Esophagus muscularis mucosa (tissue), 4 donors: Measurements from ENCODE around the gene ATP7B. TPM values are rescaled to one million over a fixed set of nuclear protein-coding genes. Genes with fewer than 3 reads are reported as not detected.
"Not testable (repeated sequence)": the region's sequence is repeated elsewhere in the genome, so short reads cannot be mapped to it uniquely, and the experiment has no call there.

ENCODE experiments used
- DNase-seq: peaks from one replicate; pipeline ENCODE4 v3.0.0-alpha.2; 2017; ENCODE audit errors: extremely low spot score
- H3K27ac ChIP-seq, 4 donors: fragments of 200-600 bp; sonication (generic); replicated peaks in 1 of 4; 1 replicate in 3 of 4; 2 replicates in 1 of 4; pipeline ENCODE4 v1.5.1; 2016 to 2019; ENCODE audit warnings: mild to moderate bottlenecking in 1 of 4
- H3K27me3 ChIP-seq, 4 donors: fragments of 200-600 bp; sonication (generic); one replicate each; pipeline versions ENCODE4 v1.5.1 to v1.6.0; 2016 to 2019
- H3K36me3 ChIP-seq, 4 donors: fragments of 200-600 bp; sonication (generic); one replicate each; pipeline ENCODE4 v1.5.1; 2016 to 2019
- H3K4me1 ChIP-seq, 4 donors: fragments of 200-600 bp; sonication (generic); one replicate each; pipeline ENCODE4 v1.5.1; 2016 to 2019
- H3K4me3 ChIP-seq, 4 donors: fragments of 200-600 bp; sonication (generic); 1 replicate in 2 of 4; 2 replicates in 2 of 4; pipeline ENCODE4 v1.5.1; 2016 to 2019; ENCODE audit warnings: mild to moderate bottlenecking in 4 of 4, moderate library complexity in 1 of 4
- H3K9me3 ChIP-seq, 4 donors: fragments of 200-600 bp; sonication (generic); 1 replicate in 3 of 4; 2 replicates in 1 of 4; pipeline ENCODE4 v1.5.1; 2016 to 2019
- CTCF ChIP-seq, 3 experiments: fragments of 200-600 bp in 2 of 3; fragments of 450-650 bp in 1 of 3; sonication (generic) in 2 of 3; IDR thresholded peaks; one replicate each; pipeline ENCODE4 v1.5.1; 2017 to 2019; ENCODE audit warnings: antibody characterized with exemption in 3 of 3, mild to moderate bottlenecking in 2 of 3, moderate library complexity in 1 of 3
- EP300 ChIP-seq: sonication (generic); formaldehyde crosslinking; IDR thresholded peaks from one replicate; pipeline ENCODE4 v1.6.1; 2017; ENCODE audit warnings: antibody characterized with exemption
- POLR2A ChIP-seq: fragments of 450-650 bp; IDR thresholded peaks from one replicate; pipeline ENCODE4 v1.6.1; 2017; ENCODE audit warnings: antibody characterized with exemption, moderate library complexity, mild to moderate bottlenecking, low read depth
- POLR2AphosphoS5 ChIP-seq, 2 donors: sonication (generic); formaldehyde crosslinking; IDR thresholded peaks; one replicate each; pipeline ENCODE4 v1.6.1; 2017; ENCODE audit warnings: antibody characterized with exemption in 2 of 2
- WGBS: methylation state at CpG from one replicate; pipeline ENCODE4 v1.1.5; 2018; 5-methylcytosine and 5-hydroxymethylcytosine counted together
- intact Hi-C: fragments of 100-400 bp; cut with DNase I; formaldehyde crosslinking; loops from one replicate; pipeline ENCODE4 v1.15.1; 2023
- total RNA-seq, 4 donors: library from RNA; depleted of rRNA; stranded (reverse); fragments of >200 nt; gene quantifications; one replicate each; pipeline versions ENCODE4 v1.1.0 to v1.2.1, GENCODE V29; 2016

Gene ATP7B
- total RNA-seq, 4 donors from 2014 or later, result 2.5 to 5.2 (median 4.4) TPM

DNA sequence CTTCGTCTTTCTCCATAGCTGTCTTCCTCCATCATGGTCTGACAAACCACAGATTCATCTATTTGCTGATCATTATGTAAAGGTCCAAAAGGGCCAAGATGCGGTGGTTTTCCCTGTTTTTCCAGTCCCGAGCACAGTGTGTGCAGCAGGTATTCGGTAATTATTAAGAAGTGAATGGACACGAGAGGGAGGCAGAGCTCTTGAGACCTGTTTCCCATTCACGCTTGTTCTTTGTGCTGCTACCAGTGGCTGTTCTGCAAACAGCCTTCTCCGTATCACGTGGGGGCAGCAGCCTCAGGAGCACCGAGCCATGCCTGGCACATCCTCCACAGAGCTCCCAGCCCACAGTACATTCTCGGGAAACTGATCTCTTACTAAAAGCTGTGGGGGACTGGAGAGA, 99.2 kb downstream of the ATP7B start:
- Histone ChIP-seq H3K36me3 (no peaks in the 10 kb centered on the region), H3K4me1 (no peaks in the 10 kb centered on the region), H3K4me3 (no peak overlapping the region), H3K27ac (no peak overlapping the region), H3K27me3 (no peaks in the 10 kb centered on the region), H3K9me3 (no peaks in the 10 kb centered on the region)
- no peak for DNase-seq
- 70% methylated on average over 10 of the region's 10 CpGs for WGBS
- TF ChIP-seq CTCF (IDR thresholded peaks at IDR 0.05) (no peak), POLR2A (no peak), POLR2AphosphoS5 (IDR thresholded peaks at IDR 0.05) (no peak), EP300 (no peak)
- intact Hi-C loops, result no loop called here

DNA sequence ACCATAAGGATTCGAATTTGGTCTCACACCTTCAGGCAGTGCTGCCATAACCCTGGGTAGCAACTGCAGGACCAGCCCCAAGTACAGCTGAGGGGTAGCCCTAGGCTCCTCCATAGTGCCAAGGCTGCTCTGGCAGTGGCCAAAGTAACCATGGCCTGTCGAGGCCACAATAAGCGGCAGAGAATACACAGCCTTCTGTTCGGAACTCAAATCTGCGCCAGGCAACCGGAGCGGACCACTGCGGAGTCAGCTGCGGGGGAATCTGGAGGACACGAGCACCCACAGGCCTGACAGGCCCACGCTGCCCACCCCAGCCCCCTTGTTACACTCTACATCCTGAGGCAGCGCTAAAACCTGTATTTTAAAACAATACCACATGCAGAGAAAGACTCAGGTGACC, 100.7 kb downstream of the ATP7B start:
- Histone ChIP-seq H3K27me3 (no peaks in the 10 kb centered on the region), H3K36me3 (no peaks in the 10 kb centered on the region), H3K9me3 (no peaks in the 10 kb centered on the region), H3K4me3 (no peak overlapping the region), H3K27ac (no peak overlapping the region), H3K4me1 (peaks cover 0 to 3% (median 0%) of the 10 kb centered on the region in 4 donors)
- WGBS, result 87% methylated on average over 11 of the region's 12 CpGs
- intact Hi-C loops, result no loop called here
- TF ChIP-seq POLR2AphosphoS5 (IDR thresholded peaks at IDR 0.05), result no peak
- TF ChIP-seq POLR2A, result no peak
- TF ChIP-seq CTCF (IDR thresholded peaks at IDR 0.05), result no peak
- no peak for TF ChIP-seq EP300
- DNase-seq, result no peak

DNA sequence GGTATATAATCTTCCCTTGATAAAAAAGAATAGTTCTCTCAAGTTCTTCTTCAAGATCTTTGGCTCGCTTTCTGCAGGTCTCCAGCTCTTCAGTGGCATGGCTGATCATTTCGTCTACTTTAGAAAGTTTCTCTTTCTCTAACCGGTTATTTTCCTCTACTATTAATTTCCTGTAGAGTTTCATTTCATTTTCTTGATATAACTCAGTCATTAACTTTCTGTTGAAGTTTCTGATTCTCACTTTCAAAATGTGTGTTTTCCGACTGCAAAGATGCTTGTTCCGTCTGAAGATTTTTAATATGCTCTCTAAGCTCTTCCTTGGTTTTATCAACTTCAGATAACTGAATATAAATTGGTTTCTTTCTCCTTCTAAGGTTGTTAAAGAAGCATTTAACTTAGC, 102.0 kb downstream of the ATP7B start:
- H3K36me3 ChIP-seq, H3K27me3 ChIP-seq: not testable (repeated sequence)
- WGBS, result 94% methylated on average over 5 of the region's 5 CpGs

GRCh38 chr13:51907040-51907732, 104.1 kb downstream of the ATP7B start:
- no peak for TF ChIP-seq CTCF (IDR thresholded peaks at IDR 0.05)
- TF ChIP-seq POLR2AphosphoS5 (IDR thresholded peaks at IDR 0.05), result no peak
- TF ChIP-seq EP300, result no peak
- TF ChIP-seq POLR2A, result no peak
- no peaks in the 10 kb centered on the region for H3K9me3 ChIP-seq
- H3K27ac ChIP-seq, result no peak overlapping the region
- peaks cover 0 to 3% (median 0%) of the 10 kb centered on the region in 4 donors for H3K4me1 ChIP-seq
- WGBS, result 84% methylated on average over 8 of the region's 8 CpGs
- H3K4me3 ChIP-seq, result no peak overlapping the region
- H3K36me3 ChIP-seq, result no peaks in the 10 kb centered on the region
- H3K27me3 ChIP-seq, result no peaks in the 10 kb centered on the region
- intact Hi-C loops, result no loop called here
- no peak for DNase-seq

More for the DNA sequence above, 102.0 kb downstream of the ATP7B start:
- H3K4me1 ChIP-seq, H3K9me3 ChIP-seq, DNase-seq, H3K4me3 ChIP-seq, H3K27ac ChIP-seq, intact Hi-C loops: not testable (repeated sequence)

DNA sequence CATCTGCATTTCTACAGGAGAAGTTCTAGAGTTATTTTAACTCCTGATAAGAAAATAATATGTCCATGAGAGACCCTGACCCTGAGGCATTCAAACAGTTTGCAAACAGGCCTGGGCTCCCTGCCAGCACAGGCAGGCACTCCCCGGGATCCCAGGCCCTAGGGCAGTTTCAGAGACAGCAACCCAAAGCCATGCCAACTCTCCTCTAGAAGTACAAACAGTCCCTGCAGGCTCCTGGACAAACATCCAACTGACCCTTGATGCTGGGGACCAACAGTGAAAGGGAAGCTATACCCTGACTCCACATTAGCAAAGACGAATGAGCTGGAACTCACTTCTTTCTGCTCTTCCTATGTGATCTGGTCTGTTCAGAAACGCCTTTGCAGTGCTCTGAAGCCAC, 104.7 kb downstream of the ATP7B start:
- no peak overlapping the region for H3K4me3 ChIP-seq
- no peak overlapping the region for H3K27ac ChIP-seq
- H3K9me3 ChIP-seq, result no peaks in the 10 kb centered on the region
- no peak for TF ChIP-seq POLR2AphosphoS5 (IDR thresholded peaks at IDR 0.05)
- TF ChIP-seq CTCF (IDR thresholded peaks at IDR 0.05), result no peak
- no peak for TF ChIP-seq EP300
- TF ChIP-seq POLR2A, result no peak
- H3K36me3 ChIP-seq, result no peaks in the 10 kb centered on the region
- no peak for DNase-seq
- intact Hi-C loops, result no loop called here
- no peaks in the 10 kb centered on the region for H3K27me3 ChIP-seq
- 57% methylated on average over 3 of the region's 3 CpGs for WGBS
- peaks cover 0 to 3% (median 0%) of the 10 kb centered on the region in 4 donors for H3K4me1 ChIP-seq
